Activated CD4-positive, alpha-beta T cell treated with anti-CD3 and anti-CD28 coated beads, Interleukin-2, amount 10 ng/mL, durations not matched to agents 7 days and 5 days (primary cell): ENCODE data around the gene ACRV1. TPM values are rescaled to one million over a fixed set of nuclear protein-coding genes. Genes with fewer than 3 reads are reported as not detected.

Experiments used
- CTCF ChIA-PET: fragments of 350-600 bp; sonication (Branson Sonifier 250); formaldehyde crosslinking; loops from one replicate; lab custom pipeline; 2021; ENCODE audit warnings: antibody characterized with exemption; lab: Charles Lee
- POLR2A ChIA-PET: fragments of 350-600 bp; sonication (Branson Sonifier 250); formaldehyde crosslinking; loops from one replicate; lab custom pipeline; 2021; ENCODE audit warnings: antibody characterized with exemption; lab: Charles Lee
- DNase-seq: peaks from one replicate; pipeline ENCODE4 v3.0.0-alpha.2; 2020
- H3K27ac Mint-ChIP-seq: one replicate; pipeline ENCODE4 v1.8.0; 2021; ENCODE audit warnings: mild to moderate bottlenecking, moderate library complexity, mixed read lengths
- H3K27me3 Mint-ChIP-seq: one replicate; pipeline ENCODE4 v1.8.0; 2021; ENCODE audit warnings: mixed read lengths
- H3K36me3 Mint-ChIP-seq: one replicate; pipeline ENCODE4 v1.8.0; 2021; ENCODE audit warnings: low read depth, mixed read lengths
- H3K4me1 Mint-ChIP-seq: one replicate; pipeline ENCODE4 v1.8.0; 2021; ENCODE audit warnings: mixed read lengths
- H3K4me3 Mint-ChIP-seq: one replicate; pipeline ENCODE4 v1.8.0; 2021; ENCODE audit warnings: mild to moderate bottlenecking, moderate library complexity, mixed read lengths
- H3K9me3 Mint-ChIP-seq: one replicate; pipeline ENCODE4 v1.8.0; 2021; ENCODE audit warnings: mixed read lengths
- total RNA-seq, 2 experiments: library from RNA; stranded (reverse); gene quantifications; one replicate each; pipeline ENCODE4 v1.2.3, GENCODE V29; 2021

Gene ACRV1
- total RNA-seq, 2 experiments from 2014 or later = not detected

DNA sequence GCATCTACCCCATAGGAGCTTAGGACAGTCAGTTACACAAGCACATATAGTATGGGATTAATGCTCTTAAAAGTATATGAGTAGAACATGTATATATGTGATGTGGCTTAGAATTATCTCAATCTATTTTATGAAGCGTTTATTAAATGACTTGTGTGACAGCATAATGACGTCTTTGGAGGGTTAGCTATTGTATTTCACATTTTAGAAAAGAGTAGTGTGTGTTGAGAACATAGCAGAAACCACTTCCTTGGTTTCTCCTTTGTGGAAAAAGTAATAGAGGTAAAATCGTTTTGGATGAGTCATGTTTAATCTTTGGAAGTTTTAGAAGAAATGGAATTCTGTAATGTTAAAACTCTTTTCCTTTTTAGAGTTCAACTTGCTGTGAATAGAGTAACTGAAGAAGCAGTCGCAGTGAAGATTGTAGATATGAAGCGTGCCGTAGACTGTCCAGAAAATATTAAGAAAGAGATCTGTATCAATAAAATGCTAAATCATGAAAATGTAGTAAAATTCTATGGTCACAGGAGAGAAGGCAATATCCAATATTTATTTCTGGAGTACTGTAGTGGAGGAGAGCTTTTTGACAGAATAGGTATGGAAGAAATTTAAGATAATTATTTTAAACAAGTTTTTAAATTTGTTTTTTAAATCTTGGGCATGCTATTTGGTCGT is 53.3 kb downstream of the ACRV1 start:
- ChIA-PET POLR2A (interaction anchor here (0.5 to 0.6 kb wide), 2 partner anchors 11 to 655 kb away, joined by 5 to 6 read pairs; no protein-coding TSS in a partner anchor), CTCF (interaction anchor here (0.8 to 2.5 kb wide), 5 partner anchors 15 to 260 kb away, joined by 3 to 8 read pairs (median 4); partner anchors contain the start of gene HYLS1)
- H3K9me3 Mint-ChIP-seq = no peaks in the 10 kb centered on the region
- no peak for DNase-seq
- H3K27ac Mint-ChIP-seq = peak overlapping the region; percentile 51
- no peaks in the 10 kb centered on the region for H3K27me3 Mint-ChIP-seq
- peaks cover 48% of the 10 kb centered on the region for H3K4me1 Mint-ChIP-seq
- H3K36me3 Mint-ChIP-seq = peaks cover 23% of the 10 kb centered on the region
- peak overlapping the region; percentile 87 for H3K4me3 Mint-ChIP-seq

DNA sequence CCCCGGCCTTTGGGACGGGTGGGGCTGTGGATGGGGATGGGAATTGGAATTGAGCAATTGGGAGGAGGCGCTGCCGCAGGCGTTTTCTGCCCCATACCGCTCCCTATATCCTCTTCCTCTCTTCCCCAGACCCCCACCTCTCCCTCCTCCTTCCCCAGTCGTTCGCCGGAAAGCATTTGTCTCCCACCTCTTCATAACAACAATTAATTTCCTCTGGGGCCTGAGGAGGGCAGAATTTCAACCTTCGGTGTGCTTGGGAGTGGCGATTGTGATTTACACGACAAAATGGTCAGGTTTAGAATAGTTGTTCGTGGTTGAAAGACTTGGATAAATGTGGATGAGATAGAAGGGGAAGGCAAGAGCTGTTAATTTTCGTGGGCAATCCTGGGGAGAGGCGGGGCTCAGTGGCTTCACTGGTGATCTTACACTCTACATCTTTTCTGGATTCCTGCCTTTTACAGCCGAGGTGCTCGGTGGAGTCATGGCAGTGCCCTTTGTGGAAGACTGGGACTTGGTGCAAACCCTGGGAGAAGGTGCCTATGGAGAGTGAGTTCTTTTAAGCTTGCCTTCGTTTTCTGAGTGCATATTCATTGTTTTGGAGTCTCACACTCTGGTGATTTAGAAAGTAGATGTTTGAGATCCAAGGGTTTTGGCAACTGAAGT is 54.2 kb downstream of the ACRV1 start:
- no peaks in the 10 kb centered on the region for H3K9me3 Mint-ChIP-seq
- peak overlapping the region; percentile 100 for H3K27ac Mint-ChIP-seq
- DNase-seq = peak; percentile 57
- peaks cover 28% of the 10 kb centered on the region for H3K36me3 Mint-ChIP-seq
- H3K4me3 Mint-ChIP-seq = peak overlapping the region; percentile 87
- ChIA-PET CTCF (interaction anchor here (0.8 to 2.5 kb wide), 6 partner anchors 16 to 261 kb away, joined by 3 to 8 read pairs (median 4); partner anchors contain the start of genes EI24 and HYLS1), POLR2A (interaction anchor here (0.6 kb wide), 1 partner anchor 10 kb away, joined by 5 read pairs; no protein-coding TSS in a partner anchor)
- no peaks in the 10 kb centered on the region for H3K27me3 Mint-ChIP-seq
- H3K4me1 Mint-ChIP-seq = peaks cover 44% of the 10 kb centered on the region

DNA sequence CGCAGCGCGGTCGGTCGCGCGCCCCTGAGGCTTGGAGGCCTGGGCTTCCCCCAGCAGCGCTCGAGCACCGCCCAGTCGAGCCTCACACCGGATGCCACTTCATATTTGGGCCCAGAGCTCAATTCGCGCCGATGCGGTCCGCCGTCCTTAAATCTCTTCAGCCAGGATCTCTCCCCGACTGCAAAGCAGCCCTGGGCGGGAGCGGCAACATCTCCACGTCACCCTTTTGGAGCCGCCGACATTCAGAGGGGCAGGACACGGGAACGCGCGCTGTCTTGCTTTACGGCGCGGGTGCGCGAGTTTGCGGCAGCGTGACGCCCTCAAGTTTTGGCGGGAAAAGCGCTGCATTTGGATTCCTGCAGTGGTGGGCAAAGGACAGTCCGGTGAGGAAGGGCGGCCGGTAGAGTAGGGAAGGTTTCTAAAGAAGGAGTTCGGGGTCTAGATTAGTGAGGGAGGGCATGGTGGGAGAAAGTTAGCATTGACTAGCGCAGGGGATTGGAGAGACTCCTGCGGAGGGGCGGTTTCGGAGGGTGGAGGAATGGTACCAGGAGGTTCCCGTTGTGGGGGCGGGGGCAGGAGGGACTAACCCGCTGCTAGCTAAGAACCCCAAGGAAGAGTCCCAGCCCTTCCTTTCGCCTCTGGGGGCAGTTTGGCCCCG is 54.9 kb downstream of the ACRV1 start:
- Mint-ChIP-seq H3K4me1 (peaks cover 41% of the 10 kb centered on the region), H3K36me3 (peaks cover 27% of the 10 kb centered on the region), H3K4me3 (peak overlapping the region; percentile 87), H3K9me3 (no peaks in the 10 kb centered on the region), H3K27me3 (no peaks in the 10 kb centered on the region), H3K27ac (peak overlapping the region; percentile 100)
- CTCF ChIA-PET = interaction anchor here (0.8 to 2.5 kb wide), 9 partner anchors 8 to 262 kb away, joined by 3 to 8 read pairs (median 4); partner anchors contain the start of genes EI24 and HYLS1
- peak; percentile 88 for DNase-seq
- POLR2A ChIA-PET = interaction anchor here (0.9 kb wide), 2 partner anchors 24 to 261 kb away, joined by 4 read pairs; partner anchors contain the start of gene HYLS1

DNA sequence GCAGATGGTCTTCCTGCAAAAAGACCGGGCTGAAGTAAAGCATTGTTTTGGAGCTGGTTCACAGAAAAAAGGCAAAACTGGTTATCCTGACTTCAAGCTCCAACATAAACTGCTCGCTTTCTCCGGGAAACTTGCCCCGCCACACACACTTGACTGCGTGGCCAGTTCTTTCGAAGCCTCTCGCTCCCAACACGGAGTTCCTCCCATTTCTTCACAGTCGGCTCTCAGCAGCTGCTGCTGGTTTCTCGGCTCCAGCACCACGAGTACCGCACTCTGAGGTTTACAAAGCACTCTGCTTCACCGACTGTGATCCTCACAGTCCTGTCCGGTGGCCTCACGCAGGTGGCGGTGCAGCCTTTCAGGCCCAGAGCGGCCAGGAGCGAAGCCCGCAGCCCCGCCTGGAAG is 55.4 kb downstream of the ACRV1 start:
- no peak for DNase-seq
- Mint-ChIP-seq H3K27ac (peak overlapping the region; percentile 100), H3K36me3 (peaks cover 30% of the 10 kb centered on the region), H3K4me1 (peaks cover 40% of the 10 kb centered on the region), H3K4me3 (peak overlapping the region; percentile 87), H3K9me3 (no peaks in the 10 kb centered on the region), H3K27me3 (no peaks in the 10 kb centered on the region)
- ChIA-PET CTCF (interaction anchor here (0.8 to 2.5 kb wide), 7 partner anchors 8 to 263 kb away, joined by 3 to 8 read pairs (median 3); partner anchors contain the start of gene HYLS1), POLR2A (interaction anchor here (0.6 to 0.9 kb wide), 3 partner anchors 24 to 1930 kb away, joined by 4 read pairs; partner anchors contain the start of gene HYLS1)

DNA sequence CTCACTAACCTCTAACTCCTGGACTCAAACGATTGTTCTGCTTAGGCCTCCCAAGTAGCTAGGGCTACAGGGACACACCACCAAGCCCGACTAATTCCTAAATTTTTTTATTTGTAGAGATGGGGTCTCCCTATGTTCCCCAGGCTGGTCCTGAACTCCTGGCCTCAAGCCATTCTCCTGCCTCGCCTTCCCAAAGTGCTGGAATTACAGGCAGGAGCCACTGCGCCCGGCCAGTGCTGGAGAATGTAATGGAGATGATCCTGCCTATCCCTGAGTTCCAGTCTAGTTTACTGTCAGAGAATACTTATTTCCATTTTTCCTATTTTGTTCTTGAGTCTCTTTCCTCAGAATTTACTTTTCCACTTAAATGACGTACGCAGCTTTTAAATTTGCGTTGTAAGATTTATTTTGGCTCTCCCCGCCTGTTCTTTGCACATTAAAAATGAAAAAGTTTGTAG is 55.9 kb downstream of the ACRV1 start, which contains the start of gene CHEK1:
CHEK1 (plus strand) TSS at position 408 of the 458 bp plus-strand sequence. CDS start 1,606 bp downstream, outside the sequence.
- peak within 1 kb of the TSS; percentile 100 for H3K27ac Mint-ChIP-seq
- H3K4me3 Mint-ChIP-seq = peak within 1 kb of the TSS; percentile 87
- H3K4me1 Mint-ChIP-seq = peaks cover 40% of the 10 kb centered on the region
- DNase-seq = no peak
- H3K36me3 Mint-ChIP-seq = peaks cover 33% of the 10 kb centered on the region
- no peaks in the 10 kb centered on the region for H3K27me3 Mint-ChIP-seq
- ChIA-PET CTCF (interaction anchor here (0.8 to 2.5 kb wide), 6 partner anchors 9 to 263 kb away, joined by 3 to 8 read pairs (median 3); partner anchors contain the start of gene HYLS1), POLR2A (interaction anchor here (0.6 kb wide), 1 partner anchor 1930 kb away, joined by 4 read pairs; no protein-coding TSS in a partner anchor)
- no peaks in the 10 kb centered on the region for H3K9me3 Mint-ChIP-seq

DNA sequence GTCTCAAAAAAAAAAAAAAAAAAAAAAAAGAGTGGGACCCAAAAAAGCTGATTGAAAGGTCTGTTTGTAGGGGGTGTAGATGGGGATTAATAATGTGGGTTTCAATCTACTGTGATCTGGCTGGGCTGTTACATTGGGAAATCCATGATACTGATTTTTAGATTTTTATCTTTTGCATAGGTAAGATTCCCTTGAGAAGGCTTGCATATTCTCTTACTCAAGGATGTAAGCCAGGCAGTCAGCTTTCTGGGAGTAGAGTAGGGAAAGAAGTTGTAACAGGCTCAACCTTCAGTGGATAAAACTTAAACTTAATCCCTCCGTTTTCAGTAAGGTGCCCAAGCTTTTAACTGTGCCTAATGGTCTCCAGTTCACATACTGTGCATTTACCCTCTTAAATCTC is 57.6 kb downstream of the ACRV1 start:
- Mint-ChIP-seq H3K4me3 (no peak overlapping the region), H3K4me1 (peaks cover 31% of the 10 kb centered on the region), H3K36me3 (peaks cover 43% of the 10 kb centered on the region), H3K27ac (peak overlapping the region; percentile 11), H3K9me3 (no peaks in the 10 kb centered on the region), H3K27me3 (no peaks in the 10 kb centered on the region)
- ChIA-PET CTCF (interaction anchor here (0.6 to 0.7 kb wide), 2 partner anchors 167 to 575 kb away, joined by 3 read pairs; no protein-coding TSS in a partner anchor), POLR2A (no interaction called here)
- no peak for DNase-seq

DNA sequence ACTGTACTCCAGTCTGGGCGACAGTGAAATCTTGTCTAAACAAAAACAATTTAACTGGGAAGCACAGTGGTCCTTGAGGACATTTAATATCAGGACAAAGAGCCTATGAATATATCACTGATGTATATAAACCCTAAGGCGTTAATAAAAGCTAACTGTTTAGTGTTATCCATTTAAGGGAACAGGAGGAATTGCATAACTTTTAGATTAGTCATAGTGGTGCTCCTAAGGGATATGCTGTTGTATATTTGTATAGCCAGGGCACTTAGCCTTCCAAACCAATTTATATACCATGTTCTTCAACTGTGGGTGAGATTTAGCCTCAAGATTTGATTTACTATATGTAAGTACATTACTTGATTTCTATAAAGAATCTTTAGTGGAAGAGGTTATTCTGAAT is 58.7 kb downstream of the ACRV1 start:
- CTCF ChIA-PET = interaction anchor here (1.2 to 1.7 kb wide), 2 partner anchors 31 to 52 kb away, joined by 3 to 5 read pairs; partner anchors contain the start of gene EI24
- POLR2A ChIA-PET = no interaction called here
- Mint-ChIP-seq H3K36me3 (peaks cover 37% of the 10 kb centered on the region), H3K4me1 (peaks cover 21% of the 10 kb centered on the region), H3K27me3 (no peaks in the 10 kb centered on the region), H3K9me3 (no peaks in the 10 kb centered on the region), H3K27ac (no peak overlapping the region), H3K4me3 (no peak overlapping the region)
- DNase-seq = no peak

Other genes starting within 250 kb of the ACRV1 start
- under 1 TPM; 0.40 TPM for gene FEZ1, start 184.6 kb downstream of the ACRV1 start, total RNA-seq
- 10 to 100 TPM; 37.3 to 44.3 TPM for gene EI24, start 111.4 kb downstream of the ACRV1 start, total RNA-seq
- gene STT3A, start 88.0 kb downstream of the ACRV1 start, total RNA-seq = 100 to 1,000 TPM; 105 to 127 TPM
- gene CHEK1, start 55.7 kb downstream of the ACRV1 start, total RNA-seq = 10 to 100 TPM; 81.4 to 87.2 TPM
- gene PATE1, start 65.4 kb upstream of the ACRV1 start, total RNA-seq = not detected
- under 1 TPM in 1 of 2 experiments, not detected in 1; 0.20 TPM for gene PATE2, start 98.0 kb upstream of the ACRV1 start, total RNA-seq
- not detected for gene PATE3, start 107.3 kb upstream of the ACRV1 start, total RNA-seq
- not detected for gene PATE4, start 152.5 kb upstream of the ACRV1 start, total RNA-seq
- 10 to 100 TPM; 17.4 to 21.2 TPM for gene HYLS1, start 206.8 kb upstream of the ACRV1 start, total RNA-seq
- gene PUS3, start 222.4 kb upstream of the ACRV1 start, total RNA-seq = 10 to 100 TPM in 1 of 2 experiments, 1 to 10 TPM in 1; 8.9 to 12.1 TPM
- gene DDX25, start 223.7 kb upstream of the ACRV1 start, total RNA-seq = under 1 TPM in 1 of 2 experiments, not detected in 1; 0.12 TPM